ENCODE results near the gene CLDN9.

DNA sequence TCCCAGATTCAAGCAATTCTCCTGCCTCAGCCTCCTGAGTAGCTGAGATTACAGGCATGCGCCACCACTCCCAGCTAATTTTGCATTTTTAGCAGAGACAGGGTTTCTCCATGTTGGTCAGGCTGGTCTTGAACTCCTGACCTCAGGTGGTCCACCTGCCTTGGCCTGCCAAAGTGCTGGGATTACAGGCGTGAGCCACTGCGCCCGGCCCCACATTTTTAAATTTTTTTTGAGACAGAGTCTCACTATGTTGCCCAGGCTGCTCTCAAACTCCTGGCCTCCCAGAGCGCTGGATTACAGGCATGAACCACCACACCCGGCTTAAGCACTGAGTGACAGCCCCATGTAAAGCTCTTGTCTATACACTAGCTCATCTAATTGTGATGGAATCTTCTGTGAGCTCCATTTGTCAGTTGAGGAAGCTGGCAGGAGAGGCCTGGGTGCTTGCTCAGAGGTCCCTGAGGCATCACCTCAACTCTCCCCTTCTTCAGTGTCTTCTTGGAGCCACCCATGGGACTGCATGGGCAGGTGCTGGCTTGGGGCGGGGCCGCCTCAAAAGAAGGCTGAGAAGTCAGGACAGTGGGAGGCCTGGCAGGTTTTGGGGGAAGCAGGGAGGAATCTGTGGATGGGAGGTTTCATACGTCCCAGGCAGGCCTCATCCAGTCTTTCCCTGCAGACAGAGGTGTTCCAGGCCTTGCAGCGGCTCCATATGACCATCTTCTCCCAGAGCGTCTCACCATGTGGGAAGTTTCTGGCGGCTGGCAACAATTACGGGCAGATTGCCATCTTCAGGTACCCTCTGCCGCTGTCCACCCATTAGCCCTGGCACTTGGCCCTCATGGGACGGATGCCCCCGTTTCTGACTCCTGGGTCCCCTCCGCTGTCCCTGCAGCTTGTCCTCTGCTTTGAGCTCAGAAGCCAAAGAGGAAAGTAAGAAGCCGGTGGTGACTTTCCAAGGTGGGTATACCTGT, 12.6 kb downstream of the CLDN9 start:
- TF ChIP-seq POLR2A (IDR thresholded peaks at IDR 0.05; ENCODE audit: low read length) (no peak), GATA1 (IDR thresholded peaks at IDR 0.05; ENCODE audit: low read depth, low read length) (no peak)
